H1 (cell line): ENCODE data around the gene POTEF. TPM values are rescaled to one million over a fixed set of nuclear protein-coding genes. Genes with fewer than 3 reads are reported as not detected.
"Not testable (repeated sequence)": the region's sequence is repeated elsewhere in the genome, so short reads cannot be mapped to it uniquely, and the experiment has no call there.

Source experiments
- CTCF ChIA-PET: fragments of 300-600 bp; sonication (Branson Sonifier 250); formaldehyde crosslinking; loops from one replicate; lab custom pipeline; 2021; ENCODE audit not compliant: partially characterized antibody; lab: Charles Lee
- POLR2A ChIA-PET: fragments of 300-600 bp; sonication (Branson Sonifier 250); formaldehyde crosslinking; loops from one replicate; lab custom pipeline; 2021; ENCODE audit warnings: inconsistent platforms; ENCODE audit not compliant: partially characterized antibody; lab: Charles Lee
- DNase-seq, 2 experiments: peaks; one replicate each; pipeline versions ENCODE4 v3.0.0 to v3.0.0-alpha.2; 2010 to 2022; ENCODE audit warnings: low spot score in 2 of 2, low read depth in 1 of 2, mixed read lengths in 1 of 2
- FAIRE-seq: peaks from 2 replicates; lab custom pipeline; 2011; peaks lifted over from hg19 to GRCh38; lab: Jason Lieb, UNC
- H2AFZ ChIP-seq: 2 replicates; pipeline ENCODE4 v1.8.1; 2012; ENCODE audit warnings: low read length, inconsistent platforms
- H2AK5ac ChIP-seq: 2 replicates; pipeline ENCODE4 v1.6.1; 2013; ENCODE audit warnings: low read depth, low read length
- H2BK120ac ChIP-seq: replicated peaks from 2 replicates; pipeline ENCODE3; 2013; ENCODE audit warnings: low read depth, low read length, inconsistent platforms
- H2BK12ac ChIP-seq: 2 replicates; pipeline ENCODE4 v1.6.1; 2013; ENCODE audit warnings: low read depth, low read length
- H2BK15ac ChIP-seq: 2 replicates; pipeline ENCODE4 v1.6.1; 2013; ENCODE audit warnings: low read length
- H2BK20ac ChIP-seq: 2 replicates; pipeline ENCODE4 v1.6.1; 2013; ENCODE audit warnings: low read length
- H2BK5ac ChIP-seq: 2 replicates; pipeline ENCODE4 v1.6.1; 2013; ENCODE audit warnings: low read depth, low read length
- H3K14ac ChIP-seq: 2 replicates; pipeline ENCODE4 v1.6.1; 2013; ENCODE audit warnings: inconsistent platforms; ENCODE audit not compliant: insufficient read length
- H3K18ac ChIP-seq: 2 replicates; pipeline ENCODE4 v1.6.1; 2013; ENCODE audit warnings: low read length; ENCODE audit errors: extremely low read depth
- H3K23ac ChIP-seq: 2 replicates; pipeline ENCODE4 v1.6.1; 2013; ENCODE audit warnings: inconsistent platforms; ENCODE audit not compliant: insufficient read length
- H3K23me2 ChIP-seq: 2 replicates; pipeline ENCODE4 v1.6.1; 2013; ENCODE audit warnings: low read depth, low read length
- H3K27ac ChIP-seq: 2 replicates; pipeline ENCODE4 v1.6.1; 2011; ENCODE audit warnings: low read depth, low read length, inconsistent platforms
- H3K27me3 ChIP-seq, 4 experiments: replicated peaks in 1 of 4; 1 replicate in 1 of 4; 2 replicates in 3 of 4; pipeline versions ENCODE4 v1.6.1 to v1.8.1; 2011 to 2013; ENCODE audit warnings: low read length in 3 of 4, mild to moderate bottlenecking in 3 of 4, inconsistent platforms in 2 of 4, mixed read lengths in 2 of 4, moderate library complexity in 1 of 4; ENCODE audit not compliant: control insufficient read depth in 3 of 4, insufficient read depth in 3 of 4; ENCODE audit errors: extremely low read depth in 1 of 4
- H3K36me3 ChIP-seq, 4 experiments: 2 replicates each; pipeline versions ENCODE4 v1.6.1 to v1.8.1; 2011 to 2013; ENCODE audit warnings: mild to moderate bottlenecking in 4 of 4, low read length in 3 of 4, moderate library complexity in 2 of 4, control low read depth in 1 of 4, inconsistent platforms in 1 of 4; ENCODE audit not compliant: insufficient read depth in 4 of 4, control insufficient read depth in 2 of 4
- H3K4ac ChIP-seq: replicated peaks from 2 replicates; pipeline ENCODE3; 2013; ENCODE audit warnings: low read length, low read depth, mixed read lengths, inconsistent platforms; ENCODE audit not compliant: insufficient read length
- H3K4me1 ChIP-seq, 4 experiments: replicated peaks in 1 of 4; 1 replicate in 1 of 4; 2 replicates in 3 of 4; pipeline versions ENCODE4 v1.6.1 to v1.8.1; 2011 to 2013; ENCODE audit warnings: low read length in 3 of 4, inconsistent platforms in 2 of 4, mixed read lengths in 1 of 4; ENCODE audit not compliant: insufficient read depth in 4 of 4, control insufficient read depth in 3 of 4
- H3K4me2 ChIP-seq, 2 experiments: 2 replicates each; pipeline versions ENCODE4 v1.6.1 to v1.8.1; 2011 to 2013; ENCODE audit warnings: low read depth in 2 of 2, low read length in 2 of 2, control low read depth in 1 of 2, inconsistent platforms in 1 of 2, mild to moderate bottlenecking in 1 of 2; ENCODE audit not compliant: insufficient read depth in 1 of 2
- H3K4me3 ChIP-seq, 4 experiments: fragments of 200-600, 300-600 bp in 1 of 4; sonication (generic), shearing (Covaris generic), sonication (Bioruptor Twin) in 1 of 4; 2 replicates each; pipeline versions ENCODE4 v1.5.1 to v1.8.1; 2011 to 2016; ENCODE audit warnings: low read length in 4 of 4, low read depth in 3 of 4, control low read depth in 2 of 4, inconsistent platforms in 2 of 4, mild to moderate bottlenecking in 2 of 4, mixed read lengths in 1 of 4, moderate library complexity in 1 of 4; ENCODE audit not compliant: insufficient read depth in 2 of 4; ENCODE audit errors: extremely low read depth in 1 of 4
- H3K56ac ChIP-seq: replicated peaks from 2 replicates; pipeline ENCODE3; 2013; ENCODE audit warnings: low read depth, mild to moderate bottlenecking, mixed read lengths, low read length, inconsistent platforms; ENCODE audit not compliant: insufficient read length
- H3K79me1 ChIP-seq: 2 replicates; pipeline ENCODE4 v1.6.1; 2013; ENCODE audit warnings: low read depth, low read length, control low read depth
- H3K79me2 ChIP-seq, 2 experiments: 2 replicates each; pipeline versions ENCODE4 v1.6.1 to v1.8.1; 2012 to 2013; ENCODE audit warnings: low read length in 2 of 2, mild to moderate bottlenecking in 2 of 2, inconsistent platforms in 1 of 2; ENCODE audit not compliant: insufficient read depth in 2 of 2, control insufficient read depth in 1 of 2
- H3K9ac ChIP-seq, 4 experiments: replicated peaks in 1 of 4; 1 replicate in 1 of 4; 2 replicates in 3 of 4; pipeline versions ENCODE4 v1.6.1 to v1.8.1; 2011 to 2013; ENCODE audit warnings: low read depth in 3 of 4, low read length in 3 of 4, control low read depth in 2 of 4, mild to moderate bottlenecking in 2 of 4, moderate library complexity in 2 of 4, inconsistent platforms in 1 of 4; ENCODE audit errors: extremely low read depth in 1 of 4
- H3K9me3 ChIP-seq, 2 experiments: 2 replicates each; pipeline versions ENCODE4 v1.6.1 to v1.8.1; 2012 to 2013; ENCODE audit warnings: mild to moderate bottlenecking in 2 of 2, moderate library complexity in 2 of 2, control low read depth in 1 of 2, inconsistent platforms in 1 of 2, low read depth in 1 of 2, low read length in 1 of 2, mixed read lengths in 1 of 2; ENCODE audit not compliant: insufficient read depth in 2 of 2
- H4K20me1 ChIP-seq, 2 experiments: replicated peaks in 1 of 2; 2 replicates each; pipeline versions ENCODE3 to v1.8.1; 2011 to 2013; ENCODE audit warnings: inconsistent platforms in 2 of 2, low read length in 2 of 2, mild to moderate bottlenecking in 1 of 2; ENCODE audit not compliant: insufficient read depth in 2 of 2, control insufficient read depth in 1 of 2
- H4K5ac ChIP-seq: 2 replicates; pipeline ENCODE4 v1.6.1; 2013; ENCODE audit warnings: low read length, low read depth, mixed read lengths, inconsistent platforms; ENCODE audit not compliant: insufficient read length
- H4K8ac ChIP-seq: 2 replicates; pipeline ENCODE4 v1.8.0; 2013; ENCODE audit warnings: mild to moderate bottlenecking, moderate library complexity, low read length, inconsistent platforms; ENCODE audit not compliant: insufficient read depth; ENCODE audit errors: extremely low read depth
- H4K91ac ChIP-seq: replicated peaks from 2 replicates; pipeline ENCODE3; 2013; ENCODE audit warnings: low read length, mixed read lengths, inconsistent platforms; ENCODE audit not compliant: insufficient read length
- GABPA ChIP-seq: IDR thresholded peaks from 2 replicates; pipeline ENCODE4 v1.6.1; 2011; ENCODE audit warnings: mild to moderate bottlenecking, low read length, moderate library complexity, borderline replicate concordance; ENCODE audit not compliant: insufficient read depth
- WGBS, 2 experiments: shearing (Covaris generic) in 1 of 2; methylation state at CpG; one replicate each; pipeline versions ENCODE4 v1.1.6 to v1.1.7; 2013 to 2015; ENCODE audit warnings: low lambda C conversion rate in 2 of 2, mixed read lengths in 2 of 2, inconsistent platforms in 1 of 2, low coverage in 1 of 2, missing lambda C conversion rate in 1 of 2; ENCODE audit not compliant: insufficient replicate concordance in 2 of 2, insufficient coverage in 1 of 2, insufficient read length in 1 of 2; ENCODE audit errors: extremely low coverage in 1 of 2, missing lambda C conversion rate in 1 of 2; 5-methylcytosine and 5-hydroxymethylcytosine counted together
- polyA plus RNA-seq, 7 experiments: library from polyadenylated mRNA; depleted of rRNA in 3 of 7; stranded (reverse) in 5 of 7; unstranded in 2 of 7; fragments of >200 nt in 5 of 7; fragments of 200-250 nt in 2 of 7; gene quantifications; 1 replicate in 5 of 7; 2 replicates in 1 of 7; 4 replicates in 1 of 7; pipeline versions ENCODE4 v1.2.1 to v1.2.3, GENCODE V29; 2011 to 2013; ENCODE audit warnings: missing spikeins in 2 of 7, mixed read lengths in 2 of 7
- total RNA-seq: library from RNA; stranded (reverse); fragmentation: NEBNext Ultra II Directional; extraction: Animal tissue kit (Norgen Biotek cat#: 25700); gene quantifications from 2 replicates; pipeline ENCODE4 v1.2.1, GENCODE V29; 2021

Gene POTEF
- total and polyA plus RNA-seq, 2 of the 8 experiments (the other 6 are each of a cell fraction or from before 2014, with no cell fraction given) = 0.24 to 0.36 TPM

- no peak for TF ChIP-seq GABPA
Measured at GRCh38 chr2:130150181-130151144, 21.4 kb upstream of the POTEF start (continued).

- H3K4me1 ChIP-seq, H3K56ac ChIP-seq, H2BK12ac ChIP-seq, H3K79me1 ChIP-seq, H3K23me2 ChIP-seq, H3K4me3 ChIP-seq, H2BK120ac ChIP-seq, H3K14ac ChIP-seq, H3K79me2 ChIP-seq, H3K4me2 ChIP-seq, H4K20me1 ChIP-seq, H2BK20ac ChIP-seq, H4K91ac ChIP-seq, H3K9ac ChIP-seq, H3K23ac ChIP-seq, H3K4ac ChIP-seq, H3K18ac ChIP-seq, DNase-seq, FAIRE-seq, CTCF ChIA-PET, H2BK5ac ChIP-seq, H4K8ac ChIP-seq, H2AK5ac ChIP-seq, H2AFZ ChIP-seq, H2BK15ac ChIP-seq, H3K27me3 ChIP-seq, H3K9me3 ChIP-seq, H4K5ac ChIP-seq, POLR2A ChIA-PET, H3K27ac ChIP-seq: not testable (repeated sequence)
- 93% methylated on average over 5 of the region's 6 CpGs; no CpG with 5 or more reads in 1 of the 2 experiments for WGBS, 2 experiments
- H3K36me3 ChIP-seq = peaks cover 3 to 15% (median 6%) of the 10 kb centered on the region in 4 experiments; a peak in 5 of 8 replicates
Measured at GRCh38 chr2:130148515-130148914, 19.5 kb upstream of the POTEF start.
